ENCODE data around the gene HPSE2.

HPSE2 gene

DNA sequence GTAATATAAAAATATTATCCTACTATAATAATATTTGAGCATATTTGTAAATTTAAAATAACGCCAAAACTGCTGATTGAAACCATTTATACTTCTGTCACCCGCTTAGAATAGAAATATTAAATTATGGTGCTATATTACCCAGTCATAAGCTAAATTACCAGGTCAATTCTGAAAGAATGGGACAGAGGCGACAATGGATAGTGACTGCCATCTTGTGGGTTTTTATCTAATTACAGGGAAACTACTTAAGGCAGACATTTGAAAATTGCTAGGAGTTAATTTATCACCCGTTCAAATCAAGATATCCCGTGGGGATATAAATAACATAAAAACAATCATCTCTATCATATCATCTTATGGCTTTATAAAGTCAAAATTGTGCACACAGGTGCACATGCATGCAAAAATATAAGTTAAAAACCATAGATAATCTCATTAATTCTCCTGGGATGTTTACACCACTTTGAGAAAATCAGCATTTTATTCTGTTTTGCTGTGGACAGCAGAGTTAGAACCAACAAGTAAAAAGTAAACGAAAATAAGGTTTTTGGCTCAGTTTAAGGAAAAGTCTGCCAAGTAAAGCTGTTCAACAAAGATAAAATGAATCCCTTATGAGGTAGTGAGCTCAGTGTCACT is 41.3 kb upstream of the HPSE2 start:
- ATAC-seq = no peak
- TF ChIP-seq TCF4 (CRISPR knock-in tag; IDR thresholded peaks at IDR 0.05; ENCODE audit: borderline replicate concordance) (no peak), GLIS3 (CRISPR knock-in tag; IDR thresholded peaks at IDR 0.05) (no peak), TOX (CRISPR knock-in tag; IDR thresholded peaks at IDR 0.05; ENCODE audit: borderline replicate concordance) (no peak), BACH2 (CRISPR knock-in tag; IDR thresholded peaks at IDR 0.05; ENCODE audit: borderline replicate concordance) (no peak), ARNTL (CRISPR knock-in tag; IDR thresholded peaks at IDR 0.05; ENCODE audit: borderline replicate concordance, low read depth) (no peak), ZNF8 (CRISPR knock-in tag; IDR thresholded peaks at IDR 0.05) (no peak), SNAI2 (CRISPR knock-in tag; IDR thresholded peaks at IDR 0.05) (no peak), RARB (CRISPR knock-in tag; IDR thresholded peaks at IDR 0.05) (no peak), ZC3H10 (CRISPR knock-in tag; IDR thresholded peaks at IDR 0.05) (no peak), PATZ1 (CRISPR knock-in tag; IDR thresholded peaks at IDR 0.05; ENCODE audit: borderline replicate concordance) (no peak), ZNF70 (CRISPR knock-in tag; IDR thresholded peaks at IDR 0.05) (no peak), OSR1 (CRISPR knock-in tag; IDR thresholded peaks at IDR 0.05) (no peak), ZNF565 (CRISPR knock-in tag; conservative IDR thresholded peaks at IDR 0.05; ENCODE audit: low read depth) (no peak), TSHZ2 (CRISPR knock-in tag; IDR thresholded peaks at IDR 0.05) (no peak)
- TF ChIP-seq, protein P1, sequence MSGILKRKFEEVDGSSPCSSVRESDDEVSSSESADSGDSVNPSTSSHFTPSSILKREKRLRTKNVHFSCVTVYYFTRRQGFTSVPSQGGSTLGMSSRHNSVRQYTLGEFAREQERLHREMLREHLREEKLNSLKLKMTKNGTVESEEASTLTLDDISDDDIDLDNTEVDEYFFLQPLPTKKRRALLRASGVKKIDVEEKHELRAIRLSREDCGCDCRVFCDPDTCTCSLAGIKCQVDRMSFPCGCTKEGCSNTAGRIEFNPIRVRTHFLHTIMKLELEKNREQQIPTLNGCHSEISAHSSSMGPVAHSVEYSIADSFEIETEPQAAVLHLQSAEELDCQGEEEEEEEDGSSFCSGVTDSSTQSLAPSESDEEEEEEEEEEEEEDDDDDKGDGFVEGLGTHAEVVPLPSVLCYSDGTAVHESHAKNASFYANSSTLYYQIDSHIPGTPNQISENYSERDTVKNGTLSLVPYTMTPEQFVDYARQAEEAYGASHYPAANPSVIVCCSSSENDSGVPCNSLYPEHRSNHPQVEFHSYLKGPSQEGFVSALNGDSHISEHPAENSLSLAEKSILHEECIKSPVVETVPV (CRISPR knock-in tag; IDR thresholded peaks at IDR 0.05) = no peak
- TF ChIP-seq, protein P2, sequence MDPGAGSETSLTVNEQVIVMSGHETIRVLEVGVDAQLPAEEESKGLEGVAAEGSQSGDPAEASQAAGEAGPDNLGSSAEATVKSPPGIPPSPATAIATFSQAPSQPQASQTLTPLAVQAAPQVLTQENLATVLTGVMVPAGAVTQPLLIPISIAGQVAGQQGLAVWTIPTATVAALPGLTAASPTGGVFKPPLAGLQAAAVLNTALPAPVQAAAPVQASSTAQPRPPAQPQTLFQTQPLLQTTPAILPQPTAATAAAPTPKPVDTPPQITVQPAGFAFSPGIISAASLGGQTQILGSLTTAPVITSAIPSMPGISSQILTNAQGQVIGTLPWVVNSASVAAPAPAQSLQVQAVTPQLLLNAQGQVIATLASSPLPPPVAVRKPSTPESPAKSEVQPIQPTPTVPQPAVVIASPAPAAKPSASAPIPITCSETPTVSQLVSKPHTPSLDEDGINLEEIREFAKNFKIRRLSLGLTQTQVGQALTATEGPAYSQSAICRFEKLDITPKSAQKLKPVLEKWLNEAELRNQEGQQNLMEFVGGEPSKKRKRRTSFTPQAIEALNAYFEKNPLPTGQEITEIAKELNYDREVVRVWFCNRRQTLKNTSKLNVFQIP (CRISPR knock-in tag; IDR thresholded peaks at IDR 0.05; ENCODE audit: borderline replicate concordance, low read depth) = no peak

- no peak for ATAC-seq
- TF ChIP-seq ESRRG (CRISPR knock-in tag; IDR thresholded peaks at IDR 0.05) (no peak), TCF4 (CRISPR knock-in tag; IDR thresholded peaks at IDR 0.05; ENCODE audit: borderline replicate concordance) (no peak), OSR1 (CRISPR knock-in tag; IDR thresholded peaks at IDR 0.05) (no peak), ZFP3 (CRISPR knock-in tag; IDR thresholded peaks at IDR 0.05) (no peak), PATZ1 (CRISPR knock-in tag; IDR thresholded peaks at IDR 0.05; ENCODE audit: borderline replicate concordance) (no peak), SNAI2 (CRISPR knock-in tag; IDR thresholded peaks at IDR 0.05) (no peak), CSDC2 (CRISPR knock-in tag; IDR thresholded peaks at IDR 0.05) (no peak), ZNF70 (CRISPR knock-in tag; IDR thresholded peaks at IDR 0.05) (no peak), ZNF8 (CRISPR knock-in tag; IDR thresholded peaks at IDR 0.05) (no peak), TOX (CRISPR knock-in tag; IDR thresholded peaks at IDR 0.05; ENCODE audit: borderline replicate concordance) (no peak), TSHZ2 (CRISPR knock-in tag; IDR thresholded peaks at IDR 0.05) (no peak), ZNF565 (CRISPR knock-in tag; conservative IDR thresholded peaks at IDR 0.05; ENCODE audit: low read depth) (no peak), ZC3H10 (CRISPR knock-in tag; IDR thresholded peaks at IDR 0.05) (no peak), RARB (CRISPR knock-in tag; IDR thresholded peaks at IDR 0.05) (no peak), BACH2 (CRISPR knock-in tag; IDR thresholded peaks at IDR 0.05; ENCODE audit: borderline replicate concordance) (no peak)
- TF ChIP-seq, protein P3, sequence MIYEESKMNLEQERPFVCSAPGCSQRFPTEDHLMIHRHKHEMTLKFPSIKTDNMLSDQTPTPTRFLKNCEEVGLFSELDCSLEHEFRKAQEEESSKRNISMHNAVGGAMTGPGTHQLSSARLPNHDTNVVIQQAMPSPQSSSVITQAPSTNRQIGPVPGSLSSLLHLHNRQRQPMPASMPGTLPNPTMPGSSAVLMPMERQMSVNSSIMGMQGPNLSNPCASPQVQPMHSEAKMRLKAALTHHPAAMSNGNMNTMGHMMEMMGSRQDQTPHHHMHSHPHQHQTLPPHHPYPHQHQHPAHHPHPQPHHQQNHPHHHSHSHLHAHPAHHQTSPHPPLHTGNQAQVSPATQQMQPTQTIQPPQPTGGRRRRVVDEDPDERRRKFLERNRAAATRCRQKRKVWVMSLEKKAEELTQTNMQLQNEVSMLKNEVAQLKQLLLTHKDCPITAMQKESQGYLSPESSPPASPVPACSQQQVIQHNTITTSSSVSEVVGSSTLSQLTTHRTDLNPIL (CRISPR knock-in tag; IDR thresholded peaks at IDR 0.05; ENCODE audit: low read depth) = no peak
- TF ChIP-seq, protein P1 (CRISPR knock-in tag; IDR thresholded peaks at IDR 0.05) = no peak
These were observed 30.7 kb upstream of the HPSE2 start for GRCh38 chr10:99266383-99266782.
